Pancreas (tissue), 10 donors: ENCODE data around the gene PACRG. TPM values are rescaled to one million over a fixed set of nuclear protein-coding genes. Genes with fewer than 3 reads are reported as not detected.
A peak's percentile ranks its signal among the peaks of the same experiment; 100 is the strongest.

ENCODE experiments used
- ATAC-seq, 4 donors: fragments of 200-7000 bp; cut with Tn5 transposase; one replicate each; pipeline versions ENCODE4 v1.8.0 to v1.9.1; 2020; ENCODE audit warnings: mild to moderate bottlenecking in 4 of 4, moderate library complexity in 4 of 4
- DNase-seq, 6 donors: peaks; one replicate each; pipeline ENCODE4 v3.0.0-alpha.2; 2020
- FAIRE-seq: peaks from 2 replicates; lab custom pipeline; 2012; peaks lifted over from hg19 to GRCh38; lab: Jason Lieb, UNC
- H3K27ac ChIP-seq, 4 donors: fragments of 200-600 bp; sonication (generic); 1 replicate in 3 of 4; 2 replicates in 1 of 4; pipeline versions ENCODE4 v1.5.0 to v1.8.0; 2020
- H3K27me3 ChIP-seq, 4 donors: fragments of 200-600 bp; one replicate each; pipeline ENCODE4 v1.8.0; 2021
- H3K36me3 ChIP-seq, 3 donors: fragments of 200-600 bp; sonication (generic) in 1 of 3; one replicate each; pipeline versions ENCODE4 v1.5.0 to v1.8.0; 2020 to 2021
- H3K4me1 ChIP-seq, 3 donors: fragments of 200-600 bp; one replicate each; pipeline ENCODE4 v1.8.0; 2021
- H3K4me3 ChIP-seq, 4 donors: fragments of 200-600 bp; sonication (generic) in 2 of 4; one replicate each; pipeline versions ENCODE4 v1.5.0 to v1.8.0; 2020 to 2021
- H3K9me3 ChIP-seq, 4 donors: fragments of 200-600 bp; one replicate each; pipeline ENCODE4 v1.8.0; 2021
- CTCF ChIP-seq, 4 donors: fragments of 200-600 bp; sonication (generic) in 3 of 4; IDR thresholded peaks; one replicate each; pipeline versions ENCODE4 v1.5.0 to v1.8.0; 2021; ENCODE audit warnings: antibody characterized with exemption in 4 of 4
- WGBS, 2 donors: extraction: QIAGEN DNeasy Blood & Tissue Kit; methylation state at CpG; one replicate each; pipeline ENCODE4 v1.1.7; 2013; 5-methylcytosine and 5-hydroxymethylcytosine counted together
- intact Hi-C, 3 donors: fragments of 100-400 bp; cut with DNase I; formaldehyde crosslinking; loops; one replicate each; pipeline versions ENCODE4 v1.11.1 to v1.14.2; 2022
- polyA plus RNA-seq, 2 donors: library from polyadenylated mRNA; stranded (reverse); fragments of 200-250 nt; gene quantifications; one replicate each; pipeline ENCODE4 v1.2.3, GENCODE V29; 2013
- total RNA-seq, 6 donors: library from RNA; stranded (reverse); fragmentation: NEBNext Ultra II Directional in 4 of 6; extraction: Animal tissue kit (Norgen Biotek cat#: 25700) in 4 of 6; gene quantifications; one replicate each; pipeline versions ENCODE4 v1.2.1 to v1.2.4, GENCODE V29; 2021 to 2023
- donor health status: healthy with polysubstance abuse.
- donor health status: DM: no; HTN: no; CAD: no; lungs with moderate emphysema.
- donor health status: DM: no; HTN: no; CAD: no.
- donor health status: control.
- donor health status: control.
- donor health status: Bipolar disorder and iron deficiency.
- donor health status: DM: yes; HTN: yes; CAD: no.
- donor health status: DM: no; HTN: no; CAD: no.
- donor health status: DM: no; HTN: no; CAD: no.
- donor health status: DM: yes; HTN: yes; CAD: no.

The PACRG gene
- total and polyA plus RNA-seq, 8 donors, result 2.5 to 7.1 (median 3.5) TPM

GRCh38 chr6:163177892-163178420 lies 450.2 kb downstream of the PACRG start:
- peaks cover 0 to 4% (median 3%) of the 10 kb centered on the region in 3 donors for H3K4me1 ChIP-seq
- intact Hi-C loops, result loop anchor here in 1 of 3 donors (10.0 kb wide), 1 partner anchor 1747 kb away; no protein-coding TSS in a partner anchor
- no peak overlapping the region for H3K4me3 ChIP-seq
- WGBS, 2 donors, result 90 to 91% methylated on average over 11 of the region's 11 CpGs
- H3K36me3 ChIP-seq, result no peaks in the 10 kb centered on the region
- H3K9me3 ChIP-seq, result no peaks in the 10 kb centered on the region
- FAIRE-seq (no peak), ATAC-seq (no peak), DNase-seq (no peak)
- no peak overlapping the region for H3K27ac ChIP-seq
- H3K27me3 ChIP-seq, result no peaks in the 10 kb centered on the region
- TF ChIP-seq CTCF (IDR thresholded peaks at IDR 0.05), result no peak

- Histone ChIP-seq H3K4me1 (peaks cover 0 to 4% (median 3%) of the 10 kb centered on the region in 3 donors), H3K27ac (no peak overlapping the region), H3K4me3 (no peak overlapping the region), H3K27me3 (no peaks in the 10 kb centered on the region), H3K36me3 (no peaks in the 10 kb centered on the region), H3K9me3 (no peaks in the 10 kb centered on the region)
- intact Hi-C loops, result loop anchor here in 1 of 3 donors (10.0 kb wide), 1 partner anchor 1746 kb away; no protein-coding TSS in a partner anchor
- TF ChIP-seq CTCF (IDR thresholded peaks at IDR 0.05), result no peak
- FAIRE-seq (no peak), ATAC-seq (no peak), DNase-seq (no peak)
- 67 to 74% methylated on average over 9 of the region's 9 CpGs for WGBS, 2 donors
Measured at GRCh38 chr6:163179061-163179460, 451.3 kb downstream of the PACRG start.

GRCh38 chr6:163179721-163180120 lies 451.9 kb downstream of the PACRG start:
- DNase-seq, result no peak
- TF ChIP-seq CTCF (IDR thresholded peaks at IDR 0.05), result no peak
- WGBS, 2 donors, result 85 to 89% methylated on average over 7 of the region's 7 CpGs

GRCh38 chr6:163180874-163181541 lies 453.2 kb downstream of the PACRG start:
- Histone ChIP-seq H3K27ac (no peak overlapping the region), H3K9me3 (no peaks in the 10 kb centered on the region), H3K36me3 (no peaks in the 10 kb centered on the region), H3K4me1 (peaks cover 0 to 4% (median 3%) of the 10 kb centered on the region in 3 donors), H3K4me3 (no peak overlapping the region), H3K27me3 (no peaks in the 10 kb centered on the region)
- TF ChIP-seq CTCF (IDR thresholded peaks at IDR 0.05), result peak in 3 of 4 donors; percentile 50 to 63 (median 59)
- FAIRE-seq (no peak), DNase-seq (peak in 5 of 6 donors; percentile 52 to 81 (median 65)), ATAC-seq (peak; percentile 94 to 99 (median 98))
- WGBS, 2 donors, result 30 to 34% methylated on average over 17 of the region's 17 CpGs
- intact Hi-C loops, result loop anchor here in 1 of 3 donors (10.0 kb wide), 1 partner anchor 774 kb away; no protein-coding TSS in a partner anchor

More at GRCh38 chr6:163179721-163180120, 451.9 kb downstream of the PACRG start:
- FAIRE-seq (no peak), ATAC-seq (no peak)
- intact Hi-C loops, result loop anchor here in 1 of 3 donors (10.0 kb wide), 2 partner anchors 775 to 1745 kb away; no protein-coding TSS in a partner anchor
- Histone ChIP-seq H3K4me3 (no peak overlapping the region), H3K36me3 (no peaks in the 10 kb centered on the region), H3K27me3 (no peaks in the 10 kb centered on the region), H3K4me1 (peaks cover 0 to 4% (median 3%) of the 10 kb centered on the region in 3 donors), H3K27ac (no peak overlapping the region), H3K9me3 (no peaks in the 10 kb centered on the region)
